GM10266 (cell line): ENCODE measurements around the gene TRIM74.
"Not testable (repeated sequence)": the region's sequence is repeated elsewhere in the genome, so short reads cannot be mapped to it uniquely, and the experiment has no call there.

Source experiments
- DNase-seq: peaks from one replicate; pipeline ENCODE4 v3.0.0; 2012; ENCODE audit errors: extremely low spot score
- CTCF ChIP-seq: IDR thresholded peaks from 2 replicates; pipeline ENCODE4 v1.5.1; 2012; ENCODE audit warnings: mild to moderate bottlenecking, low read depth; ENCODE audit not compliant: control insufficient read depth, insufficient read depth; ENCODE audit errors: missing control alignments

Gene TRIM74

GRCh38 chr7:72960029-72960428 is 9.2 kb downstream of the TRIM74 start:
- not testable (repeated sequence) for DNase-seq

- not testable (repeated sequence) for DNase-seq
Measured at GRCh38 chr7:72954563-72955198, 14.6 kb downstream of the TRIM74 start.

GRCh38 chr7:72953901-72954562 is 15.2 kb downstream of the TRIM74 start:
- not testable (repeated sequence) for DNase-seq

- not testable (repeated sequence) for DNase-seq
Measured at GRCh38 chr7:72950432-72950831, 18.8 kb downstream of the TRIM74 start.

- DNase-seq = not testable (repeated sequence)
Measured at GRCh38 chr7:72949686-72950085, 19.6 kb downstream of the TRIM74 start.

- DNase-seq = not testable (repeated sequence)
Measured at GRCh38 chr7:72949276-72949675, 20.0 kb downstream of the TRIM74 start.

GRCh38 chr7:72948714-72949113 is 20.6 kb downstream of the TRIM74 start:
- not testable (repeated sequence) for DNase-seq

GRCh38 chr7:72946130-72946745 is 23.0 kb downstream of the TRIM74 start:
- DNase-seq = not testable (repeated sequence)

GRCh38 chr7:72945597-72945996 is 23.7 kb downstream of the TRIM74 start:
- not testable (repeated sequence) for DNase-seq

- DNase-seq = not testable (repeated sequence)
Measured at GRCh38 chr7:72944937-72945336, 24.3 kb downstream of the TRIM74 start.

- not testable (repeated sequence) for DNase-seq
Measured at GRCh38 chr7:72942956-72943355, 26.3 kb downstream of the TRIM74 start.

- not testable (repeated sequence) for DNase-seq
Measured at GRCh38 chr7:72942022-72942705, 27.1 kb downstream of the TRIM74 start.

GRCh38 chr7:72928216-72928615 is 41.0 kb downstream of the TRIM74 start:
- DNase-seq = not testable (repeated sequence)

GRCh38 chr7:72927791-72928190 is 41.5 kb downstream of the TRIM74 start:
- DNase-seq = not testable (repeated sequence)

GRCh38 chr7:72925546-72926120 is 43.6 kb downstream of the TRIM74 start:
- no peak for TF ChIP-seq CTCF
- no peak for DNase-seq
